Measurements from ENCODE around the gene C1QTNF1.
A peak's percentile ranks its signal among the peaks of the same experiment; 100 is the strongest.
"Not testable (repeated sequence)": the region's sequence is repeated elsewhere in the genome, so short reads cannot be mapped to it uniquely, and the experiment has no call there.

C1QTNF1 gene

DNA sequence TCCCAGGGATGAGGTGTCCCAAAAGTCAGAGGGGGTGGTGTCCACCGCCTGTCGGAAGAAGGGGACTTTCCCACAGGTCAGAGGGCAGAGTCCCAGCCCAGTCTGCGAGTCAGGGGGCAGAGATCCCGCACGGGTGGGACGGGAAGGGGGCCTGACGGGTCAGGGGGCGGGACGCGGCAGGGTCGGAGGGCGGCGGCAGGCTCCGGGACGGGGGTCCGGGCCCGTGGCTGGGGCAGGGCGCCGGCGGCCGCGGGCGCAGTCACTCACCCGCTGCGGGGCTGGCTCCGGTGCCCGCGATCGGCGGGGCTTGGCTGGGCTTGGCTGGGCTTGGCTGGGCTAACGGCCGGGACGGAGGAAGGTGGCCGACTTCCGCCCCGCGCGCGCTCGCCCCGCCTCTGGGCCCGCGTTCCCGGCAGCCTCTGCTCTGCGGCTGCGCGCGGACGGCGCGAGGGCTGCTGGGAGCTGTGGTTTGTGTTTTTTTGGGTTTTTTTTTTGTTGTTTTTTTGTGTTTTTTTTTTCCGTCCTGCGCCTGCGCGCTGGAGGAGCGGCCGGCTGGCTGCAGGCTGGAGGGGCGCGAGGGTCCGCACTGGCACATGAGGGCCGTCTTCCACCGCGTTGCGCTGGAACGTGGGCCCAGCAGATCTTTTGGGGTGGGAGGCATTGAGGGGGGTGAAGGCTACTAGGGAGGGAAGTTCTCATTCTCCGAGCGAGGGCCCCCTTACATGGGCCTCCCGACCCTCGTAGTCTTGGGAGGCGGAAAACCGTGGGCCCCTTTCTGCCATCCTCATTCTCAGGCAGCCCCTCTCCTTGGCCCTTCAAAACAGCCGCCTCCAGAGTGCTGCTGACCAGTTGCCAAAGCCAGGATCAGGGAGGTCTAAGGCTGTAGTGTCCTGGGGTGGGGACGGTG is 14.3 kb upstream of the C1QTNF1 start, which contains the start of gene CANT1:
CANT1 (minus strand) TSS at position 368 of the 907 bp plus-strand sequence. CDS start 12,142 bp downstream, outside the sequence.
- peaks cover 7% of the 10 kb centered on the region for H3K27me3 Mint-ChIP-seq
- peak within 1 kb of the TSS; percentile 97 for H3K4me3 Mint-ChIP-seq
- peaks cover 43% of the 10 kb centered on the region for H3K4me1 Mint-ChIP-seq
- peak within 1 kb of the TSS; percentile 72 for H3K27ac Mint-ChIP-seq
- H3K9me3 Mint-ChIP-seq, result peaks cover 3% of the 10 kb centered on the region
- no peaks in the 10 kb centered on the region for H3K36me3 Mint-ChIP-seq
- peak; percentile 93 for ATAC-seq

DNA sequence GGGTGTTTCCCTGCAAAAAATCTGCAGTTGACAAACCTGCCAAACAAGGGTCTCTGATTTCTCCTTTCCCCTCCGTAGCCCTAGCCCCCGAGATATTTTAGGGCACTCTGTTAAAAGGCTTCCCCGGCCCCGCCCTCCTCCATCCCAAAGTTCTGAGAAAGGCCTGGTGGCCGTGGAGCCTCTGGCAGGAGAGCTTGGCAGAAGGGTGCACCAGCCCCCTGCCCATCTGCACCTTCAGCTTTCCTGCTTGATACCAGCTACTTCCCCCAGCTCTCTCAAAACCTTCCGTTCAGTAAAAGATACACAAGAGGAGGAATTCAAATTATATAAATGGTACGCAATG is 13.7 kb upstream of the C1QTNF1 start:
- peaks cover 43% of the 10 kb centered on the region for H3K4me1 Mint-ChIP-seq
- ATAC-seq, result no peak
- peak overlapping the region; percentile 97 for H3K4me3 Mint-ChIP-seq
- peak overlapping the region; percentile 72 for H3K27ac Mint-ChIP-seq
- peaks cover 3% of the 10 kb centered on the region for H3K9me3 Mint-ChIP-seq
- H3K27me3 Mint-ChIP-seq, result peaks cover 7% of the 10 kb centered on the region
- H3K36me3 Mint-ChIP-seq, result no peaks in the 10 kb centered on the region

DNA sequence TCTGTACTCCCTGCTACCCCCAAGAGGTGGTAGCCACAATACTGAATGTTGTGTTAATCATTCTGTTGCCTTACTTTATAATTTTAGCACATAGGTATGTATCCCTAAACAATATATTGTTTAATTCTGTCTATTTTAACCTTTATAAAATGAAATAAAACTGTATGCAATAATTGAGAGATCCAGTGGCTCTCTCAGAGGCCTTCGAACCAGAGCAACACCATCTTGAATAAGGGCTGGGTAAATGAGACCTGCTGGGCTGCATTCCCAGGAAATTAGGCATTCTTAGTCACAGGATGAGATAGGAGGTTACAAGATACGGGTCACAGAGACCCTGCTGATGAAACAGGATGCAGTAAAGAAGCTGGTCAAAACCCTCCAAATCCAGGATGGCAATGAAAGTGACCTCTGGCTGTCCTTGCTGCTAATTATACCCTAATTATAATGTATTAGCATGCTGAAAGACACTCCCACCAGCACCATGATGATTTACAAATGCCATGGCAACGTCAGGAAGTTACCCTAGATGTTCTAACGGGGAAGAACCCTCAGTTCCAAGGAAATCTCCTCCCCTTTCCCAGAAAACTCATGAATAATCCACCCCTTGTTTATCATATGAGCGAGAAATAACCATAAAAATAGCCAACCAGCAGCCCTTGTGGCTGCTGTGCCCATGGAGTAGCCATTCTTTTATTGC is 12.4 kb upstream of the C1QTNF1 start:
- no peak overlapping the region for H3K4me3 Mint-ChIP-seq
- no peak overlapping the region for H3K27ac Mint-ChIP-seq
- no peak for ATAC-seq
- peaks cover 34% of the 10 kb centered on the region for H3K4me1 Mint-ChIP-seq
- H3K27me3 Mint-ChIP-seq, result peaks cover 10% of the 10 kb centered on the region
- H3K9me3 Mint-ChIP-seq, result peaks cover 5% of the 10 kb centered on the region
- H3K36me3 Mint-ChIP-seq, result no peaks in the 10 kb centered on the region

DNA sequence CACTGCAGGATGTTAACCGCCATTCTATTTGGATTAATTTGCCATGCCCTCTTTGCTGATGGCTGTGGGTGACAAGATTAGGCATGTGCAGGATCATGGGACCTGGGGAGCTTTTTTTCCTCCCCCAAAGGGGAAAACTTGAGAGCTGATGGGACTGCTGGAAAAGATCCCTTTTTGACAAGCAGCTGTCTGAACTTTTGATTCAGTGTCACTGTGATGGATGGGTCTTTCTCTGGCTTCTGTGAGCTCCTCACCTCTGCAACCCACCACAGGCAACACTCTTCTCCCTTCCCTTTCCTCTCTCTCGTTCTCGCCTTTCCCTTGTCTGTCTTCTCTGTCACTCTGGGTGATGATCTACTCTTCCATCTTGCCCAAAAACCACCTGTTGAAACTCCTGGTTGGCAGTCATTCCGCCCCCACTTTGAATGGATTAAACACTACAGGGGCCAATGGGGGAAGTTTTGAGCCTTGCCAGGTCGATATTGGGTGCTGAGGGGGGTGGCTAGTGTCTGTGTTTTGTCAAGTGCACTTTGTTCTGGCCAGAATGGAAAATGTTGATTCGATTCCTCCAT is 11.3 kb upstream of the C1QTNF1 start:
- Mint-ChIP-seq H3K27ac (no peak overlapping the region), H3K4me1 (peaks cover 24% of the 10 kb centered on the region), H3K36me3 (no peaks in the 10 kb centered on the region), H3K9me3 (peaks cover 5% of the 10 kb centered on the region), H3K27me3 (peaks cover 20% of the 10 kb centered on the region), H3K4me3 (no peak overlapping the region)
- ATAC-seq, result no peak

DNA sequence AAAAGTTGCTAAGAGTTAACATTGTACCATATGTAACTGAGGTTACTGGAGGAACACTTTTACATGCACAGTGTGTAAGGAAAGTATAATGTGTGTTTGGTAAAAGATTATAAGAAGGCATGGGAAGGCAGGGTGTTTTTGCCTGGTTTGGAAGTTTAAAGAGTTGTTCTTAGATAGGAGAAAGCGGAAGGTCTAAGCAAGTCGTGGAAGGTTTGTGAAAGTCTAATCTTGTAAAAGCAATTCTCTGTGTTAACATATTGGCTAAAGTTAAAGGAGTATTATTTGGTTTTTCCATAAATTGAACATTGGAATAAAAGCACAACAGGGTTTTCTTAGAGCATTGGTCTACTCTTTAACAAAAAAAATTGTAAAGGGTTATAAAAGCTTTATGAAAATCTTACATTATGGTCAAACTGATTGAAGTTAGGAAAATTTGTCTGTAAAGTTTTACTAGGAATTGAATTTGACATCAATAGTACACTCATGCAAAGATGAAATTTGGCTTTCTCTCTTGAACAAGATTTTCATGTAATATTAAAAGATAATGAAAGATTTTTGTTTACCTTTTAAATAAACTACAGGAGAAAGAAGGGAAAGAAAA is 9.7 kb upstream of the C1QTNF1 start:
- no peak overlapping the region for H3K27ac Mint-ChIP-seq
- peaks cover 8% of the 10 kb centered on the region for H3K4me1 Mint-ChIP-seq

DNA sequence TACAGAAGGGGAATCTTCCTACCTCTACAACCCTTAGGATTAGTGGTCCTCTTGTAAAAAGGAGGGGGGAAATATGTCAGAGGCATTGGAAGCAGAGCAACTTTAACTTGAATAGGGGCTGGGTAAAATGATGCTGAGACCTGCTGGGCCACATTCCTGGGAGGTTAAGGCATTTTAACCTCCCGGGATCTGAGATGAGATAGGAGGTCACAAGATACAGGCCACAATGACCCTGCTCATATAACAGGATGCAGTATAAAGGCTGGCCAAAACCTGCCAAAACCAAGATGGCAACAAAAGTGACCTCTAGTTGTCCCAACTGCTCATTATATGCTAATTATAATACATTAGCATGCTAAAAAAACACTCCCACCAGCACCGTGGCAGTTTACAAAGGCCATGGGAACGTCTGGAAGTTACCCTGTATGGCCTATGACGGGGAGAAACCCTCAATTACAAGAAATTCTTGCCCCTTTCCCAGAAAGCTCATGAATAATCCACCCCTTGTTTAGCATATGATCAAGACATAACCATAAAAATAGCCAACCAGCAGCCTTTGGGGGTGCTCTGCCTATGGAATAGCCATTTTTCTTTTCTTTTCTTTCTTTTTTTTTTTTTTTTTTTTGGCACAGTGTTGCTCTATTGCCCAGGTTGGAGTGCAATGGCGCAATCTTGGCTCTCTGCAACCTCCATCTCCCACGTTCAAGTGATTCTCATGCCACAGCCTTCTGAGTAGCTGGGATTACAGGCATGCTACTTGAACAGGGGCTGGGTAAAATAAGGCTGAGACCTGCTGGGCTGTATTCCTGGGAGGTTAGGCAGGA is 6.2 kb upstream of the C1QTNF1 start:
- Mint-ChIP-seq H3K27ac (no peak overlapping the region), H3K36me3 (no peaks in the 10 kb centered on the region), H3K4me1 (no peaks in the 10 kb centered on the region), H3K27me3 (peaks cover 66% of the 10 kb centered on the region), H3K9me3 (peaks cover 5% of the 10 kb centered on the region), H3K4me3 (no peak overlapping the region)
- no peak for ATAC-seq

More for the DNA sequence above, 9.7 kb upstream of the C1QTNF1 start:
- H3K9me3 Mint-ChIP-seq, result peaks cover 5% of the 10 kb centered on the region
- ATAC-seq, result no peak
- H3K36me3 Mint-ChIP-seq, result no peaks in the 10 kb centered on the region
- no peak overlapping the region for H3K4me3 Mint-ChIP-seq
- H3K27me3 Mint-ChIP-seq, result peaks cover 33% of the 10 kb centered on the region

DNA sequence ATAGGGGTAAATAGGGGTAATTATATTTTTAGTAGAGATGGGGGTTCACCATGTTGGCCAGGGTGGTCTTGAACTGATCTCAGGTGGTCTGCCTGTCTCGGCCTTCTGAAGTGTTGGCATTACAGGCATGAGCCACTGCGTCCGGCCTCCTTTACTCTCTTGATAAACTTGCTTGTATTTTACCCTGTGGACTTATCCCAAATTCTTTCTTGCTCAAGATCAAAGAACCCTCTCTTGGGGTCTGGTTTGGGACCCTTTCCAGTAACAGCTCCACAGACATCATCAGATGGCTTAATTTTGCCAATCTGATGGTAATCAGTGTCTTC is 5.6 kb upstream of the C1QTNF1 start:
- H3K27ac Mint-ChIP-seq, result no peak overlapping the region
- H3K9me3 Mint-ChIP-seq, result peaks cover 5% of the 10 kb centered on the region
- peaks cover 66% of the 10 kb centered on the region for H3K27me3 Mint-ChIP-seq
- no peaks in the 10 kb centered on the region for H3K4me1 Mint-ChIP-seq
- ATAC-seq, result no peak
- no peaks in the 10 kb centered on the region for H3K36me3 Mint-ChIP-seq
- H3K4me3 Mint-ChIP-seq, result no peak overlapping the region

DNA sequence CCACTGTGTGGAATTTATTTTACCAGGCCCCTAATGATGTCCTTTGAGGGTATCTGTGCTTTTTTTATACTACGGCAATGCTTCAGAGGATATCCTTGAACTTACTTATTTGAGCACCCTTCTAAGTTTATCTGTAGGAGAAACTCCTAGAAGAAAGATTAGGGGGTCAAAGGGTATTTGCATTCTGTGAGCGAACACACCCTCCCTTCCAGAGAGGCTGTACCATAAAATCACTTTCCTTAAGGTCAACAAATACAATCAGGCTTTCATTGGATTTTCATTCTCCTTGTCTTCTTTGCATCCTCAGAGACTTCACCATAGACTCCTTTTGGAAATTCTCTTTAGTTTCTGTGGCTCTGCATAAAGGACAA is 4.7 kb upstream of the C1QTNF1 start:
- H3K27me3 Mint-ChIP-seq, result peaks cover 74% of the 10 kb centered on the region

DNA sequence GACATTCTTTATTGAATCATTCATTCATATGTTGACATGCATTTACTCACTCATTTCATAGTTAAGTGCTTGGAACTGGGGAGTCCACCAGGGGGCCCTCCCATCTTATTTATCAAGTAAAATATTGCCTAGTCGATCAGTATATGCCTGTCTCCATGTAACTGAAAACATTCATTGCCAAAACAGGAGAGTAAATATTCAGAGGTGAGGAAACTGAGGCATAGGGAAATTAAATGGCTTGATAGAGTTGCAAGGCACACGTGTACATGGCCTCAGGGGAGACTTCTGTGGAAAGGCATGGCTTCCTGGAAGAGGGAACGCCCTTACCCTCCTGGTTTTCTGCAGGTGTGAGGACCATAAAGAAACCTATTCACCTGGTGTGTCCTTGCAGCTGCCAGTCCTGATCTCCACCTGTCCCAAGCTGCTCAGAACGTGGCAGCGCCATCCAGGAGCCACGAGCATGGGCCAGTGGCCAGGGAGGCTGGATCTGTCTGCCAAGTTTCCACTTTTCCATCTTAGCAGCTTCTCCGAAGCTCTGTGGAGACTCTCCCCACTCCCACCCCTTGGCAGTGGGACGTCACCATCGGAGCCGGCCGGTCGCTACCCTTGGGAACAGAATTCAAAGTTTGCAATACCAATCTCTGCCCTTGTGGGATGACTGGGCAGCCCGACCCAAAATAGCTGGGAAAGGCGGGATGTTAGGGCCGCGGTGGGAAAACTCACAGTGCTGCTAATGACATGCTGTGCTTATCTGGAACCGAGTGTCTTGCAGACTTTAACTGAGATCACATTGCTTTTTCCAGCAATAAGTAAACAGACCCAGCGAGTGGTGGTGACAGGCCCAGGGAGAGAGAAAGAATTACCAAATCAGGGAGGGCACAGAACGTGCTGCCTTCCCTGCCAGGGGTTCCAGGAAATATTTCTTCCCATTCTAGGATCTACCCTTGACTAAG is 4.1 kb upstream of the C1QTNF1 start:
- H3K36me3 Mint-ChIP-seq, result no peaks in the 10 kb centered on the region
- H3K27ac Mint-ChIP-seq, result no peak overlapping the region
- ATAC-seq, result no peak
- H3K9me3 Mint-ChIP-seq, result peaks cover 2% of the 10 kb centered on the region
- no peak overlapping the region for H3K4me3 Mint-ChIP-seq
- peaks cover 81% of the 10 kb centered on the region for H3K27me3 Mint-ChIP-seq
- H3K4me1 Mint-ChIP-seq, result peaks cover 11% of the 10 kb centered on the region

More for the DNA sequence above, 4.7 kb upstream of the C1QTNF1 start:
- H3K4me1 Mint-ChIP-seq, result peaks cover 5% of the 10 kb centered on the region
- no peak overlapping the region for H3K4me3 Mint-ChIP-seq
- peaks cover 2% of the 10 kb centered on the region for H3K9me3 Mint-ChIP-seq
- no peaks in the 10 kb centered on the region for H3K36me3 Mint-ChIP-seq
- no peak overlapping the region for H3K27ac Mint-ChIP-seq
- ATAC-seq, result no peak

DNA sequence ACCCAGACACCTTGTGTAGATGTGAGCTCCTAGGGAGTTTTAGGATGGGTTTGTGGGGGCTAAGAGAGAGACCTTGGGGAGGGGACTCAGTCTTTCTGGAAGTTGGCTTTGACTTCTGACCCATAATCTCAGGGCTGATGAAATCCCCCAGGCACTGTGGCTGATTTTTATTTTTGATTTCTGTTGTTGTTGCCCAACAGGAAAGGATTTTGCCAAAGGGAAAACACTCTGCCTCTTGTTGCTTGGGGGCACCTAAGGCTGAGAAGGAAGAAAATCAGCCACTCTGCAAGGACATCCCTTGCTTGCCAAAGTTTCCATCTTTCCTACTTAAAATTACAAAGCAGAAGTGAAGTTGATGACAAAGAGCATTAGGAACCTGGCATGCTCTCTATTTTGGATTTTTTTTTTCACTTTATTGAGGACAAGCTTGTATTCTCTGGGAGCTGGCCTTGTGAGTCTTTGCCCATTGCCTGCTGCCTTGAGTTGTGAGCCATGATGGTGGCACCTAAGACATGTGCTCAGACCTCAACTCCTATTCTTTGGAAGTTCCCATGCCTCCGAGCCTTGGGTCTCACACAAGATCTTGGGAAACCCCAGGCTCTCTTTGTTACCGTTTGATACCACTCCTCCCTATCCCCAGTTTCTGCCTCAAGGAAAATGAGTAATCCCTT is 3.2 kb upstream of the C1QTNF1 start:
- Mint-ChIP-seq H3K36me3 (no peaks in the 10 kb centered on the region), H3K27me3 (peaks cover 89% of the 10 kb centered on the region)
- ATAC-seq, result no peak

DNA sequence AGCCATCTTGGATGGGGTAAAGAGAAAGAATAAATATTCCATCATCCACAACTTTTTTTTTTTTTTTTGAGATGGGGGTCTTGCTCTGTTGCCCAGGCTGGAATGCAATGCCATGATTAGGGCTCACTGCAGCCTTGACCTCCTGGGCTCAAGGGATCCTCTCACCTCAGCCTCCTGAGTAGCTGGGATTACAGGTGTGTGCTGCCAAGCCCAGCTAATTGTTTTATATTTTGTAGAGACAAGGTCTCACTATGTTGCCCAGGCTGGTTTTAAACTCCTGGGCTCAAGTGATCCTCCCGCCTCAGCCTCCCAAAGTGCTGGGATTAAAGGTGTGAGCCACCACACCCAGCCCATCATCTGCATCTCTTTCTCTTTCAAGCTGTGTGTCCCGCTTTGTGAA is 2.0 kb upstream of the C1QTNF1 start:
- ATAC-seq, H3K27ac Mint-ChIP-seq, H3K4me3 Mint-ChIP-seq, H3K36me3 Mint-ChIP-seq, H3K9me3 Mint-ChIP-seq: not testable (repeated sequence)
- H3K4me1 Mint-ChIP-seq, result peaks cover 18% of the 10 kb centered on the region
- H3K27me3 Mint-ChIP-seq, result peaks cover 94% of the 10 kb centered on the region

More for the DNA sequence above, 3.2 kb upstream of the C1QTNF1 start:
- peaks cover 18% of the 10 kb centered on the region for H3K4me1 Mint-ChIP-seq
- no peak overlapping the region for H3K4me3 Mint-ChIP-seq
- H3K27ac Mint-ChIP-seq, result no peak overlapping the region
- peaks cover under 1% of the 10 kb centered on the region for H3K9me3 Mint-ChIP-seq

DNA sequence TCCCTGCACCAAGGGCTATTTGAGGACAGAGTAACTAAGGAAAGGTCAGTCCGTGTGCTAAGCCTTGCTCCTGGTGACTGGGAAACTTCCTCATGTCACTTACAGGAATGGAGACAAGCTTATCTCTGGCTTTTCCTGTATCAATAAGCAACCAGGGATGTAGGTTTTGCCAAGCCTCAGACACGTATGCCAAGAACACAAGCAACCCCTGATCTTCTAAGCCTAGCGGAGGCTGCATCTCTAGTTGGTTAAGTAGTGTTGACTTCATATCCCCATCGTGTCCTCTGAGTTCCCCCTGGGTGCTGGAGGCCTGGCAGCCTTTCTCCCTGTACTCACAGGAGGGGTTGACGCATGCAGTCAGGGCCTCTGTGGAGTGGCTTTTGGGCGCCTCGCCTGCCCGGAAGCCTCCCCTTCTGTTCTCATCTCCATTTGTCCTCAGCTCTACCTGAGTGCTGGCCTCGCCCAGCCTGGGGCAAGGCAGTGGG is 1.4 kb upstream of the C1QTNF1 start:
- no peak for ATAC-seq
- no peaks in the 10 kb centered on the region for H3K9me3 Mint-ChIP-seq
- H3K4me1 Mint-ChIP-seq, result peaks cover 18% of the 10 kb centered on the region
- no peak overlapping the region for H3K27ac Mint-ChIP-seq
- no peaks in the 10 kb centered on the region for H3K36me3 Mint-ChIP-seq
- H3K27me3 Mint-ChIP-seq, result peaks cover 94% of the 10 kb centered on the region
- H3K4me3 Mint-ChIP-seq, result no peak overlapping the region

DNA sequence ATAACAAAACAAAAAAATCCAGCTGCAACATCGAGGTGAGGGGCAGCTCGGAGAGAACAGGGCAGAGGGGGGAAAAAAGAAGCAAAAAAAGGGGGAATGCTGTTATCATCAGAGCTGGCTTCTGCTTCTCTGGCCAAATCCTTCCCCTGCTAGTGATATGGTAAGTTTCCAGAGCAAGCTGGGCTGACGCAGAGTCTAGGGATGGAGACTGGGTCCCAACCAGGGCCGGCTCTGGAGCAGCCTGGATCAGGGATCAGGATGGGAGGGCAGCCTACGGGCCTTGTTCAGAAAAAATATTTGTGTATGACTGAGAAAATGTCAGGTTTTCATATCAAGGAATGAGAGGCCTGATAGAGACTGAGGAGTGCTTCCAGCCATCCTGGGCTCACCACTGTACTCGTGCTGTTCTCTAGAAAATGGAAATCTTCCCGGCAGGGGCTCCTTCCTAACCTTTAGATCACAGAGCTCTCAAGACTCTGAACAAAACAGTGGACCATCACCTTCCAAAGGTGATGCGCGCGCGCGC is 726 bp upstream of the C1QTNF1 start:
- Mint-ChIP-seq H3K36me3 (no peaks in the 10 kb centered on the region), H3K27me3 (peaks cover 98% of the 10 kb centered on the region), H3K4me3 (no peak overlapping the region), H3K27ac (no peak overlapping the region), H3K9me3 (no peaks in the 10 kb centered on the region), H3K4me1 (peaks cover 18% of the 10 kb centered on the region)
- no peak for ATAC-seq

Data from stimulated activated memory B cell treated with anti-CD40 and anti-IgM and Interleukin-4, amounts not matched to agents 10 μg/mL and 1 μg/mL and 100 μg/mL, for 72 hours (primary cell).